ENCODE data around the gene ICA1.

GRCh38 chr7:8117195-8117594, 144.8 kb downstream of the ICA1 start:
- TF ChIP-seq, protein P1, sequence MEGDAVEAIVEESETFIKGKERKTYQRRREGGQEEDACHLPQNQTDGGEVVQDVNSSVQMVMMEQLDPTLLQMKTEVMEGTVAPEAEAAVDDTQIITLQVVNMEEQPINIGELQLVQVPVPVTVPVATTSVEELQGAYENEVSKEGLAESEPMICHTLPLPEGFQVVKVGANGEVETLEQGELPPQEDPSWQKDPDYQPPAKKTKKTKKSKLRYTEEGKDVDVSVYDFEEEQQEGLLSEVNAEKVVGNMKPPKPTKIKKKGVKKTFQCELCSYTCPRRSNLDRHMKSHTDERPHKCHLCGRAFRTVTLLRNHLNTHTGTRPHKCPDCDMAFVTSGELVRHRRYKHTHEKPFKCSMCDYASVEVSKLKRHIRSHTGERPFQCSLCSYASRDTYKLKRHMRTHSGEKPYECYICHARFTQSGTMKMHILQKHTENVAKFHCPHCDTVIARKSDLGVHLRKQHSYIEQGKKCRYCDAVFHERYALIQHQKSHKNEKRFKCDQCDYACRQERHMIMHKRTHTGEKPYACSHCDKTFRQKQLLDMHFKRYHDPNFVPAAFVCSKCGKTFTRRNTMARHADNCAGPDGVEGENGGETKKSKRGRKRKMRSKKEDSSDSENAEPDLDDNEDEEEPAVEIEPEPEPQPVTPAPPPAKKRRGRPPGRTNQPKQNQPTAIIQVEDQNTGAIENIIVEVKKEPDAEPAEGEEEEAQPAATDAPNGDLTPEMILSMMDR (IDR thresholded peaks at IDR 0.05): no peak
- TF ChIP-seq POLR2A (IDR thresholded peaks at IDR 0.05): no peak

Measured in thyroid gland (tissue), 4 donors.